Liver (tissue), 3 donors: ENCODE measurements around the gene BHLHA15.

Experiments
- EGR1 ChIP-seq, 2 donors: IDR thresholded peaks; 2 replicates each; pipeline ENCODE4 v1.6.1; 2016 to 2018; ENCODE audit warnings: antibody characterized with exemption in 2 of 2, low read depth in 2 of 2
- FOXA1 ChIP-seq: IDR thresholded peaks from 2 replicates; pipeline ENCODE4 v1.6.1; 2016; ENCODE audit warnings: antibody characterized with exemption
- RAD21 ChIP-seq, 2 donors: IDR thresholded peaks; 2 replicates each; pipeline ENCODE4 v1.6.1; 2016; ENCODE audit warnings: antibody characterized with exemption in 2 of 2, mild to moderate bottlenecking in 2 of 2
- SP1 ChIP-seq: IDR thresholded peaks from 2 replicates; pipeline ENCODE4 v1.6.1; 2018; ENCODE audit warnings: antibody characterized with exemption, mild to moderate bottlenecking
- TF ChIP-seq, protein P1 (sequence below): IDR thresholded peaks from 2 replicates; pipeline ENCODE4 v1.6.1; 2016; ENCODE audit warnings: antibody characterized with exemption, mild to moderate bottlenecking
- TF ChIP-seq, protein P2 (sequence below): fragments of 150-350 bp; IDR thresholded peaks from 2 replicates; pipeline ENCODE4 v1.5.1; 2017; ENCODE audit warnings: improper control_type of control experiment, low read depth, low read length; ENCODE audit not compliant: missing input control
- donor health status: healthy.
- donor health status: healthy.

DNA sequence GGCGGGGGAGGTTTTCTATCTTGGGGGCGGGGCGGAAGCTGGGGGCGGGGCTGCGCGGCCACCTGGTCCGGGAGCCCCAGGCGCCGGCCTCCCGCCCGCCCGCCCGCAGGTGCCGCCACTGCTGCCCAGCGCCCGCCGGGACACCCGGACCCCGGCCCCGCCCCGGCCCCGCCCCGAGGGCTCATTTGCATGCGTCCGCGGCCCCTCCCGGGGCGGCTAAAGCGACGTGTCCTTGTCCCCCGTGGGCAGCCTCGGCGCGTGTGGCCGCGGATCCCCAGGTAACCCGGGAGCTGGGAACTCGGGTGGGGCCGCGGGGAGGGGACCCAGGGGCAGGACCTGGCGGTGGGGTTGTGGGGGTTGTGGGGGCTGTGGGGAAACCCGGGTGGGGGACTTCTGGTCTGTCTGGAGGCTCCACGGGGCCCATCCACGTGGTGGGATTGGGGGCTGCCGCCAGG is at the start of gene BHLHA15:
- no peak for TF ChIP-seq SP1
- TF ChIP-seq, protein P1, sequence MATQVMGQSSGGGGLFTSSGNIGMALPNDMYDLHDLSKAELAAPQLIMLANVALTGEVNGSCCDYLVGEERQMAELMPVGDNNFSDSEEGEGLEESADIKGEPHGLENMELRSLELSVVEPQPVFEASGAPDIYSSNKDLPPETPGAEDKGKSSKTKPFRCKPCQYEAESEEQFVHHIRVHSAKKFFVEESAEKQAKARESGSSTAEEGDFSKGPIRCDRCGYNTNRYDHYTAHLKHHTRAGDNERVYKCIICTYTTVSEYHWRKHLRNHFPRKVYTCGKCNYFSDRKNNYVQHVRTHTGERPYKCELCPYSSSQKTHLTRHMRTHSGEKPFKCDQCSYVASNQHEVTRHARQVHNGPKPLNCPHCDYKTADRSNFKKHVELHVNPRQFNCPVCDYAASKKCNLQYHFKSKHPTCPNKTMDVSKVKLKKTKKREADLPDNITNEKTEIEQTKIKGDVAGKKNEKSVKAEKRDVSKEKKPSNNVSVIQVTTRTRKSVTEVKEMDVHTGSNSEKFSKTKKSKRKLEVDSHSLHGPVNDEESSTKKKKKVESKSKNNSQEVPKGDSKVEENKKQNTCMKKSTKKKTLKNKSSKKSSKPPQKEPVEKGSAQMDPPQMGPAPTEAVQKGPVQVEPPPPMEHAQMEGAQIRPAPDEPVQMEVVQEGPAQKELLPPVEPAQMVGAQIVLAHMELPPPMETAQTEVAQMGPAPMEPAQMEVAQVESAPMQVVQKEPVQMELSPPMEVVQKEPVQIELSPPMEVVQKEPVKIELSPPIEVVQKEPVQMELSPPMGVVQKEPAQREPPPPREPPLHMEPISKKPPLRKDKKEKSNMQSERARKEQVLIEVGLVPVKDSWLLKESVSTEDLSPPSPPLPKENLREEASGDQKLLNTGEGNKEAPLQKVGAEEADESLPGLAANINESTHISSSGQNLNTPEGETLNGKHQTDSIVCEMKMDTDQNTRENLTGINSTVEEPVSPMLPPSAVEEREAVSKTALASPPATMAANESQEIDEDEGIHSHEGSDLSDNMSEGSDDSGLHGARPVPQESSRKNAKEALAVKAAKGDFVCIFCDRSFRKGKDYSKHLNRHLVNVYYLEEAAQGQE = no peak
- TF ChIP-seq, protein P2, sequence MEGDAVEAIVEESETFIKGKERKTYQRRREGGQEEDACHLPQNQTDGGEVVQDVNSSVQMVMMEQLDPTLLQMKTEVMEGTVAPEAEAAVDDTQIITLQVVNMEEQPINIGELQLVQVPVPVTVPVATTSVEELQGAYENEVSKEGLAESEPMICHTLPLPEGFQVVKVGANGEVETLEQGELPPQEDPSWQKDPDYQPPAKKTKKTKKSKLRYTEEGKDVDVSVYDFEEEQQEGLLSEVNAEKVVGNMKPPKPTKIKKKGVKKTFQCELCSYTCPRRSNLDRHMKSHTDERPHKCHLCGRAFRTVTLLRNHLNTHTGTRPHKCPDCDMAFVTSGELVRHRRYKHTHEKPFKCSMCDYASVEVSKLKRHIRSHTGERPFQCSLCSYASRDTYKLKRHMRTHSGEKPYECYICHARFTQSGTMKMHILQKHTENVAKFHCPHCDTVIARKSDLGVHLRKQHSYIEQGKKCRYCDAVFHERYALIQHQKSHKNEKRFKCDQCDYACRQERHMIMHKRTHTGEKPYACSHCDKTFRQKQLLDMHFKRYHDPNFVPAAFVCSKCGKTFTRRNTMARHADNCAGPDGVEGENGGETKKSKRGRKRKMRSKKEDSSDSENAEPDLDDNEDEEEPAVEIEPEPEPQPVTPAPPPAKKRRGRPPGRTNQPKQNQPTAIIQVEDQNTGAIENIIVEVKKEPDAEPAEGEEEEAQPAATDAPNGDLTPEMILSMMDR = no peak
- no peak for TF ChIP-seq EGR1 (IDR thresholded peaks at IDR 0.05; ENCODE audit: low read depth in 2 of 2)
- TF ChIP-seq RAD21 (IDR thresholded peaks at IDR 0.05) = no peak
- no peak for TF ChIP-seq FOXA1
